ENCODE measurements around the gene SLC46A1. TPM values are rescaled to one million over a fixed set of nuclear protein-coding genes. Genes with fewer than 3 reads are reported as not detected.
A peak's percentile ranks its signal among the peaks of the same experiment; 100 is the strongest.

SLC46A1 gene
- total and polyA plus RNA-seq, 2 of the 13 experiments (the other 11 are each of a cell fraction or from before 2014, with no cell fraction given) = 19.6 to 22.6 TPM

GRCh38 chr17:28368306-28368831 is 37.6 kb downstream of the SLC46A1 start (continued):
- TF ChIP-seq NFE2L1 (CRISPR knock-in tag; IDR thresholded peaks at IDR 0.05; ENCODE audit: borderline replicate concordance) = no peak
- TF ChIP-seq CREB1 (IDR thresholded peaks at IDR 0.05) = no peak
- no peak for TF ChIP-seq CREB1 (CRISPR knock-in tag; IDR thresholded peaks at IDR 0.05)
- TF ChIP-seq TBP (CRISPR knock-in tag; IDR thresholded peaks at IDR 0.05) = no peak
- TF ChIP-seq ZNF777 (CRISPR knock-in tag; IDR thresholded peaks at IDR 0.05) = no peak
- TF ChIP-seq GMEB2 (CRISPR knock-in tag; IDR thresholded peaks at IDR 0.05; ENCODE audit: low read depth) = no peak
- no peak for TF ChIP-seq MXD1 (CRISPR knock-in tag; IDR thresholded peaks at IDR 0.05)
- no peak for TF ChIP-seq GTF2F1 (IDR thresholded peaks at IDR 0.05; ENCODE audit: low read length)
- 0 out of 2 replicates have a peak, but pooled peaks have one; percentile 60 for TF ChIP-seq RNF219 (CRISPR knock-in tag; IDR thresholded peaks at IDR 0.05)
- no peak for TF ChIP-seq ZNF431 (CRISPR knock-in tag; IDR thresholded peaks at IDR 0.05; ENCODE audit: borderline replicate concordance, low read depth)
- no peak for TF ChIP-seq TRIM24 (CRISPR knock-in tag; IDR thresholded peaks at IDR 0.05)
- peak; percentile 66; the same call in 1 of the 2 replicates for TF ChIP-seq ZNF766 (CRISPR knock-in tag; IDR thresholded peaks at IDR 0.05; ENCODE audit: borderline replicate concordance)
- no peak for TF ChIP-seq NBN (conservative IDR thresholded peaks at IDR 0.05)
- no peak for TF ChIP-seq SRSF4 (IDR thresholded peaks at IDR 0.05; ENCODE audit: low read depth, low read length, poor library complexity, severe bottlenecking)
- no peak for TF ChIP-seq HDAC6 (IDR thresholded peaks at IDR 0.05; ENCODE audit: low read depth, low read length)
- peak; percentile 99 for TF ChIP-seq NCOR1 (IDR thresholded peaks at IDR 0.05; ENCODE audit: borderline replicate concordance, low read length)
- TF ChIP-seq RBFOX2 (IDR thresholded peaks at IDR 0.05; ENCODE audit: low read depth, low read length) = no peak
- peak; percentile 93 for TF ChIP-seq HNF1B (CRISPR knock-in tag; IDR thresholded peaks at IDR 0.05)
- TF ChIP-seq RFX3 (CRISPR knock-in tag; IDR thresholded peaks at IDR 0.05) = no peak
- no peak for TF ChIP-seq LBX2 (CRISPR knock-in tag; IDR thresholded peaks at IDR 0.05; ENCODE audit: borderline replicate concordance)
- TF ChIP-seq ZFY (CRISPR knock-in tag; IDR thresholded peaks at IDR 0.05) = 0 out of 2 replicates have a peak, but pooled peaks have one; percentile 49
- no peak; the same call in 1 of the 2 replicates for TF ChIP-seq CSRNP2 (CRISPR knock-in tag; conservative IDR thresholded peaks at IDR 0.05; ENCODE audit: low read depth)
- TF ChIP-seq ZBTB42 (CRISPR knock-in tag; IDR thresholded peaks at IDR 0.05) = 0 out of 2 replicates have a peak, but pooled peaks have one; percentile 49
- no peak for TF ChIP-seq ZNF33B (CRISPR knock-in tag; IDR thresholded peaks at IDR 0.05)
